ENCODE data around the gene IFT43. TPM values are rescaled to one million over a fixed set of nuclear protein-coding genes. Genes with fewer than 3 reads are reported as not detected.

Gene IFT43
- total and polyA plus RNA-seq, 4 donors = 42.1 to 64.0 (median 53.4) TPM

Other genes with a start within 250 kb of the IFT43 start
- 100 to 1,000 TPM; 134 to 405 TPM for gene TGFB3, start 3.8 kb upstream of the IFT43 start, total RNA-seq
- 10 to 100 TPM; 30.2 to 54.5 TPM for gene TGFB3, start 3.8 kb upstream of the IFT43 start, polyA plus RNA-seq
- 10 to 100 TPM; 61.7 to 61.8 TPM for gene GPATCH2L, start 166.2 kb downstream of the IFT43 start, total RNA-seq
- 10 to 100 TPM in 1 of 2 donors, 1 to 10 TPM in 1; 9.5 to 11.2 TPM for gene GPATCH2L, start 166.2 kb downstream of the IFT43 start, polyA plus RNA-seq

Data from aorta (tissue), 4 donors.